ENCODE results near the gene MGAT4C. TPM values are rescaled to one million over a fixed set of nuclear protein-coding genes. Genes with fewer than 3 reads are reported as not detected.

The MGAT4C gene
- total and polyA plus RNA-seq, 2 of the 8 experiments (the other 6 are each of a cell fraction or from before 2014, with no cell fraction given) = 1.6 to 2.5 TPM

- TF ChIP-seq, protein P1, sequence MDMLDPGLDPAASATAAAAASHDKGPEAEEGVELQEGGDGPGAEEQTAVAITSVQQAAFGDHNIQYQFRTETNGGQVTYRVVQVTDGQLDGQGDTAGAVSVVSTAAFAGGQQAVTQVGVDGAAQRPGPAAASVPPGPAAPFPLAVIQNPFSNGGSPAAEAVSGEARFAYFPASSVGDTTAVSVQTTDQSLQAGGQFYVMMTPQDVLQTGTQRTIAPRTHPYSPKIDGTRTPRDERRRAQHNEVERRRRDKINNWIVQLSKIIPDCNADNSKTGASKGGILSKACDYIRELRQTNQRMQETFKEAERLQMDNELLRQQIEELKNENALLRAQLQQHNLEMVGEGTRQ (IDR thresholded peaks at IDR 0.05; ENCODE audit: low read length) = no peak
These were observed 68.0 kb downstream of the MGAT4C start (continued) for GRCh38 chr12:86188226-86188625.

Measured in H1 (cell line).